NCI-H510A treated with DMSO at 0.1 percent for 48 hours (cell line): ENCODE results near the gene ABO.

ENCODE experiments used
- DNase-seq: peaks from one replicate; lab custom pipeline; 2025; lab: John Stamatoyannopoulos, UW

ABO gene

DNA sequence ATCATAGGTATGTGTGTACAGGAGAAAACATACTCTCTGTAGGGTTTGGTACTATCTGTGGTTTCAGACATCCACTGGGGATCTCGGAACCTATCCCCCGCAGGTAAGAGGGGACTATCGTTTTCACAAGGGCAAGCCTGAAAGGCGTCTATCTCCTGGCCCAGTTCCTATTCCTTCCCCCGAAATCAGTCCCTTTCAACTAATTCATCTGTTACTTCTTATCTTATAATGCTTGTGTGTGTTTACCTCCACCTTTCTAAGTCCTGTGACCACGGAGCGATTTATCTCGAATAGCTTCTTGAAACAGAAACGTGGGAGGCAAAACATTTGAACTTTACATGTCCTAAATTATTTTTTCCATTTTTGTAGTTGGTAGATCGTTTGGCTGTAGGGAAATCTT, 11.4 kb downstream of the ABO start:
- no peak for DNase-seq

DNA sequence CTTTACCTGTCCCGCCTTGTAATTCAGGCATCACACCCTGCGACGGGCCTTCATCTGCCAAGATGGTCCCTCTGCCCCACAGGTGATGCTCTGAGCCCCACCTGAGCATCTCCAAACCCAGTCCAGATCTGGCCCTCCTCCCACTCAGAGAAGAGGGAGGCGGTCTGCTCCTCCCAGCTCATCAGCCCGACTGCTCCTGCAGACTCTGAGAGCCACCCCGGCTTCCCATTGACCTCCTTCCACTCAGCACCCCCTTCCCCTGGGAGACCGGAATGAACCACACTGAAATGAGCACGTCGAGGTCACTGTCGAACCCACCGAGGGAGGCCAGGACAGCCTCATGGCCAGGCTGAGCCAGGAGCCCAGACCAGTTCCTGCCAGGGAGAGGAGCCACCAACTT, 12.8 kb downstream of the ABO start:
- DNase-seq = no peak

DNA sequence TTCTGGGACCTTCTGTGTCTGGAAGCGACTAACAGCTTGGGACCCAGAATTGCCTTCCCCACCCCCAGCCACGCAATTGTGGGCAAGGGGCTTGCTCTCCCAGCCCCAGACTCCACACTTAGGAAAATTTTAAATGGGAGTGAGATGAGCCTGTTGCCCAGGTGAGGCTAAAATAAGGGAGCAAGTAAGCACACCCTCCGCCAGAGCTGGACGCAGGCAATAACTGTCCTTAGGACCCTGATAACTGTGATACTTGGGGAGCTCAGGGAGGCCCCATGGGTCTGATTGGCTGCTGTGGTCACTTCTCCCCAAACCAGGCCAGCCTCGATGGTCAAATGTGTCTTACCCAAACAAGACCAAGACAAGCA, 13.3 kb downstream of the ABO start:
- no peak for DNase-seq

DNA sequence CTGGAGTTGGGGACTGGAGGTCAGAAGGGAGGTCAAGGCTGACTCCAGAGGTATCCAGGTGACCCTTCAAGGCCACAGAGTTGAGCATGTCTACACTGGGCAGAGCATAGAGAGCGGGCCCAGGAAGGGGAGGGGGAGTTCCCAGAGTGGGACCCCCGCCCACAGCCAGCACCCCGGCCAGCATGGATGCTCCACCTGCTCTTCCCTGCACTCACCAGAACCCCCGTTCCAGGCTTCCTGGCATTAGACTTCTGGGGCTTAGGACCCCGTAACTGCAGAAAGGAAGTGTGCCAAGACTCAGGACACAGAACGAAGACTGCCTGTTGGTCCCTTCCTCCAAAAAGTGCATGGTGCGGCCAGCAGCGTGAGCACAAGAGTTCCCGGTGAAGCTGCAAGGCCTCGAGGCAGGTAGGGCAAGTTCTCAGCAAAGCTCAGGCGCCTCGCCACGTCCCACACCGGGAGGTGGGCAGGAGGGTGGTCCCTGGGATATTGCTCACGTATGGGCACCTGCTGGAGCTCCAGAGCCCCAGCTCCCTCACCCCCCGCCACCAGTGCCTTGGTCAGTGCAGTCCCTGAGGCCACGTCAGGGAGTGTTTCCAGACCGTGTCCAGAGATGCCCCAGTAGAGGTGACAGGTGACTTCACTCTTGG, 13.8 kb downstream of the ABO start:
- no peak for DNase-seq

GRCh38 chr9:133260334-133261102, 14.5 kb downstream of the ABO start:
- DNase-seq = no peak

DNA sequence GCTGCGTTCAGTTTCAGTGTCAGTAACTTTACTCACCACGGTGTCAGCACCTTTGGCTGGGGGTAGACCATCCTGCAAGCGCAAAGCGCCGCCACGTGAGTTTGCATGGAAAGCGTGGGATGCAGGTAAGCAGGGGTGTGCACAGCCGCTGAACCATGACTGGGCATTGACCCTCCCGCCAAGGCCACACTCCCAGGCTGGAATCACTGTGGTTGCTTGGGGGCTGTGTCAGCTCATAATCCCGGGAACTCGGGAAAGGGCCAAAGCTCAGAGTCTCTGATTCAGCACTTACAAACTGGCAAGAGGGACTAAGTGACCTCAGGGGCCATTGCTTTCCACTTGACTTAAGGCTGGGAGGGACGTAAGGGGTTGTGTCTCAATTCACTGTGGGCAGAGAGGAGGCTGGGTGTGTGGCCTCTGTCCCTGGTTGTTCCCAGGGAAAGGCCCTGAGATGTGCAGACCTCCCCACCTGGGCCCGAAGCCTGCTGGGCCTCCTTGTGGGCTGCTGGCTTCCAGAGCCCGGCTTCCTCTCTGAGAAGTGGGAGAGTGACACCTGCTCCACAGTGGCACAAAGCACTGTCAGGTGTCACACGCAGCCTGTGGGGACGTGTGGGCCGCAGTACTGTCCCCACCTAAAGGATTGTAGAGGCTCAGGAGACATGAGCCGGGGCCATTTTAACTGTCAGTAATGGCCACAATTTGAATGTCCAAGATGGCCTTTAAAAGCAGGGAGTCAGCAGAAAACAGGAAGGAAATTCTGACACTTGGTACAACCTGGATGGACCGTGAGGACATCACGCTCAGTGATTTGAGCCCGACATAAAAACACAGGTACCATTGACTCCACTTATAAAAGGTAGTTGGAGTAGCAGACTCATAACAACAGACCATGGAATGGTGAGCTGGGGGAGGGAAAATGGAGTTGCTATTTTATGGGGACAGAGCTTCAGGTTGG, 16.7 kb downstream of the ABO start:
- no peak for DNase-seq

- no peak for DNase-seq
Observed at GRCh38 chr9:133257465-133257956, 17.5 kb downstream of the ABO start.

- no peak for DNase-seq
Observed at GRCh38 chr9:133256686-133257091, 18.3 kb downstream of the ABO start.

GRCh38 chr9:133256136-133256461, 18.9 kb downstream of the ABO start:
- DNase-seq = no peak

DNA sequence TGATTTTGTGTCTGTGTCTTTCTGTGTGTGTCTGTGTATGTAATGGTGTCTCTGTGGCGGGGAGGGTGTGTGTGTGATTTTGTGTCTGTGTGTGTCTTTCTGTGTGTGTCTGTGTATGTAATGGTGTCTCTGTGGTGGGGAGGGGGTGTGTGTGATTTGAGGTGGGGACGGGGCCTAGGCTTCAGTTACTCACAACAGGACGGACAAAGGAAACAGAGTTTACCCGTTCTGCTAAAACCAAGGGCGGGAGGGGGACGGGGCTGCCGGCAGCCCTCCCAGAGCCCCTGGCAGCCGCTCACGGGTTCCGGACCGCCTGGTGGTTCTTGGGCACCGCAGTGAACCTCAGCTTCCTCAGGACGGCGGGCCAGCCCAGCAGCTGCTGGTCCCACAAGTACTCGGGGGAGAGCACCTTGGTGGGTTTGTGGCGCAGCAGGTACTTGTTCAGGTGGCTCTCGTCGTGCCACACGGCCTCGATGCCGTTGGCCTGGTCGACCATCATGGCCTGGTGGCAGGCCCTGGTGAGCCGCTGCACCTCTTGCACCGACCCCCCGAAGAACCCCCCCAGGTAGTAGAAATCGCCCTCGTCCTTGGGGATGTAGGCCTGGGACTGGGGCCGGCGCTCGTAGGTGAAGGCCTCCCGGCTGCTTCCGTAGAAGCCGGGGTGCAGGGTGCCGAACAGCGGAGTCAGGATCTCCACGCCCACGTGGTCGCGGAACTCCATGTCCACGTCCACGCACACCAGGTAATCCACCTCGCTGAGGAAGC, 19.4 kb downstream of the ABO start:
- DNase-seq = no peak

GRCh38 chr9:133254471-133254870, 20.5 kb downstream of the ABO start:
- no peak for DNase-seq

DNA sequence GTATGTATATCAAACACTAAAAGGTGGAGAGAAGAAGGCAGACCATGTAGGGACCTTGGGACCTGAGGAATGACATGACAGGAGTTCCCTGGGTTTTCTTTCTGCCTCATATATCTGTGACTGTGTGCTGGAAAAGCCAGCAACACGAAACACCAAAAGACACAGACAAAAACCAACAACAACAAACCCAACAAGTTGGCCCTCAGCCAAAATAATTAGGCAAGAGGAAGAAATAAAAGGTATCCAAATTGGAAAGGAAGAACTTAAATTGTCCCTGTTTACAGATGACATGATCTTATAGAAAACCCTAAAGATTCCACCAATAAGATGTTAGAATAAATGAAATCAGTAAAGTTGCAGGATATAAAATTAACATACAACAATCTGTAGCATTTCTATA, 21.7 kb downstream of the ABO start:
- no peak for DNase-seq

DNA sequence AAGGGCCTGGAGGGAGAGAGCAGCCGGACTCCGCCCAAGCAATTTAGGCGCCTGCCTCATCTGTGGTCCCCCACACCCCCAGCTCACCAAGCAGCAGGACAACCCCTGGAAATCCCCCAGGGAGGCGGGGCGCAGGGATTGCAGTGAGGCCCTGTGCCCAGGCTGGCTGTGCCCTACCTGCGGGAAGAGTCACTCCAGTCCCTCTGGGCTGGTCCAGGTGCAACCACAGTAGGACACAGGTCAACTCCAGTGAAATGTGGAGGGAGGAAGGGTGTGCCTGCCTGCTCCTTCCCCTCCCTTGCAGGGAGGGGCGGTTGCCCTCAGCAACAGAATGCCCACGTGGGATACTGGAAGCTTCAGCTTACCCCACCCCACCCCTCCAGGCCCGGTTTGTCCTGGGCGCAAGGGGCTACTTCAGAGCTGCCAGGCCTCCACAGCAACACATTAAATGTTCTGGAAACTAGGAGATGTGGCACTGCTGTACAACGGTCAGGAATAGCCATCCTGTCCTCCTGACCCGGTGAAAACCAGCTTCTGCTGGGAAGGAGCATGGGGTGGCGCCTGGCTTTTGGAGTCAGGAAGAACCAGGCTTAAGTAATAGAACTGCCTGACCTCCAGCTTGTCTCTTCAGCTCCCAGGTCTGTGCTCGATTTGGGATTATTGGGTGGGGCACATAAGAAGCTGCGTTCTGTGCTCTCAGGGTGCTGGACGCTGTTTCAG, 22.5 kb downstream of the ABO start:
- peak; percentile 26 for DNase-seq

- no peak for DNase-seq
Observed at GRCh38 chr9:133251773-133252172, 23.2 kb downstream of the ABO start.

DNA sequence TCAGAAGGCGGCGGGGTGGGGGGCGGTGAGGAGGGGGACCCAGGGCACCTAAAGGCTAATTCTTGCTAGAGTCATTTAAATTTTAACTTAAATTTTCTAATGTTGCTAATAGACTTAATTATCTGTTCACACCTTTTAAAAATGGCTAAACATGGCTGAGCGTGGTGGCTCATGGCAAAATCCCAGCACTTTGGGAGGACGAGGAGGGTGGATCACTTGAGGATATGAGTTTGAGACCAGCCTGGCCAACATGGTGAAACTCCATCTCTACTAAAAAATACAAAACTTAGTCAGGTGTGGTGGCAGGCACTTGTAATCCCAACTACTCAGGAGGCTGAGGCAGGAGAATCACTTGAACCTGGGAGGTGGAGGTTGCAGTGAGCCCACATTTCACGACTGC, 23.8 kb downstream of the ABO start:
- peak; percentile 11 for DNase-seq

DNA sequence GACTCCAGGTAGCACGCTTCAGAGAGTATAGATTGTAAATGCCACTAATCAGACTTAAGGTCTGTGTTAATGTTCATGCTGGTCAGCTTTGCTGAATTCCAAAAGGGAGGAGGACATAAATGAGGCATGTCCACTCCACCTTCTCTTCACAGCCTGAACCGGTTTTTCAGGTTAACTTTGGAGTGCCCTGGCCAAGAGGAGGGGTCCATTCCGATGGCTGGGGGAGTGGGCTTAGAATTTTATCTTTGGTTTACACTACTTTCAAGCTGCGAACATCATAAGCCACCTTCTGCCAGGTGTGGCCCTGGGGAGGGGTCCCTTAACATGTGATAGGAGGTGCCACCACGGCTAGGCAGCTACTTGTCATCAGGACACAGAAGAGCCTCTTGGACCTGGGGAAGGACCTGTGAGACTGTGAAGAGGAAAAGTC, 24.2 kb downstream of the ABO start:
- DNase-seq = peak; percentile 76

GRCh38 chr9:133249337-133249736, 25.7 kb downstream of the ABO start:
- DNase-seq = no peak

- DNase-seq = no peak
Observed at GRCh38 chr9:133248726-133249295, 26.2 kb downstream of the ABO start.

GRCh38 chr9:133247632-133248031, 27.4 kb downstream of the ABO start:
- no peak for DNase-seq

- DNase-seq = no peak
Observed at GRCh38 chr9:133246991-133247390, 28.0 kb downstream of the ABO start.

DNA sequence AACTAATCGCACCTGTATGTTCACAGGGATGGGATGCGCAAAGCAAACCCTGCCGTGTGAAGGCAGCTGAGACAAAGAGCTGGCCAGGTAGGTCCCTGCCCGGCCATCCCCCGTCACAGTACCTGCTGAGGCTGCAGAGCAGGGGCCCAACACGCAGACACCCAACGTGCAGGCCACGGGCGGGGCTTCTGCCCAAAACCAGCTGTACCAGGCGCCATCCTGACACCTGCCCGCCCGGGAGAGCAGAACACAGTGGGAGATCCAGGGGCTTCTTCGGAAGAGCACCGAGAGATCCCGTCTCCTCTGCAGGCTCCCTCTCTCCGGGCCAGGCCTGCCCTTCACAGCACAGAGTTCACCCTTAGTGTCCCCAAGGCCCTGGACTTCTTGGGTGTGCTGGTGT, 28.4 kb downstream of the ABO start:
- DNase-seq = no peak
